Measurements from ENCODE around the gene C19orf12. TPM values are rescaled to one million over a fixed set of nuclear protein-coding genes. Genes with fewer than 3 reads are reported as not detected.

The C19orf12 gene
- total RNA-seq, 4 donors from 2014 or later, result 8.5 to 35.0 (median 31.5) TPM

- Histone ChIP-seq H3K4me3 (no peak overlapping the region), H3K9me3 (no peaks in the 10 kb centered on the region), H3K27ac (peak overlapping the region; percentile 63 to 70), H3K36me3 (no peaks in the 10 kb centered on the region), H3K27me3 (no peaks in the 10 kb centered on the region), H3K4me1 (peaks cover 0 to 19% of the 10 kb centered on the region in 2 donors)
- TF ChIP-seq POLR2A (IDR thresholded peaks at IDR 0.05), result no peak
- TF ChIP-seq, protein P1, sequence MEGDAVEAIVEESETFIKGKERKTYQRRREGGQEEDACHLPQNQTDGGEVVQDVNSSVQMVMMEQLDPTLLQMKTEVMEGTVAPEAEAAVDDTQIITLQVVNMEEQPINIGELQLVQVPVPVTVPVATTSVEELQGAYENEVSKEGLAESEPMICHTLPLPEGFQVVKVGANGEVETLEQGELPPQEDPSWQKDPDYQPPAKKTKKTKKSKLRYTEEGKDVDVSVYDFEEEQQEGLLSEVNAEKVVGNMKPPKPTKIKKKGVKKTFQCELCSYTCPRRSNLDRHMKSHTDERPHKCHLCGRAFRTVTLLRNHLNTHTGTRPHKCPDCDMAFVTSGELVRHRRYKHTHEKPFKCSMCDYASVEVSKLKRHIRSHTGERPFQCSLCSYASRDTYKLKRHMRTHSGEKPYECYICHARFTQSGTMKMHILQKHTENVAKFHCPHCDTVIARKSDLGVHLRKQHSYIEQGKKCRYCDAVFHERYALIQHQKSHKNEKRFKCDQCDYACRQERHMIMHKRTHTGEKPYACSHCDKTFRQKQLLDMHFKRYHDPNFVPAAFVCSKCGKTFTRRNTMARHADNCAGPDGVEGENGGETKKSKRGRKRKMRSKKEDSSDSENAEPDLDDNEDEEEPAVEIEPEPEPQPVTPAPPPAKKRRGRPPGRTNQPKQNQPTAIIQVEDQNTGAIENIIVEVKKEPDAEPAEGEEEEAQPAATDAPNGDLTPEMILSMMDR (IDR thresholded peaks at IDR 0.05), result no peak
- no peak for DNase-seq
- intact Hi-C loops (cut with DNase I; ENCODE audit: low total_unique reads), result no loop called here
Measured at GRCh38 chr19:29679598-29680210, 35.4 kb downstream of the C19orf12 start.

GRCh38 chr19:29678484-29679106 is 36.5 kb downstream of the C19orf12 start:
- intact Hi-C loops (cut with DNase I; ENCODE audit: low total_unique reads), result no loop called here
- Histone ChIP-seq H3K4me3 (no peak overlapping the region), H3K9me3 (no peaks in the 10 kb centered on the region), H3K36me3 (no peaks in the 10 kb centered on the region), H3K27ac (peak overlapping the region; percentile 63 to 70), H3K4me1 (peaks cover 0 to 19% of the 10 kb centered on the region in 2 donors), H3K27me3 (no peaks in the 10 kb centered on the region)
- DNase-seq, result peak; percentile 75 to 89
- TF ChIP-seq, protein P1 (IDR thresholded peaks at IDR 0.05), result no peak

GRCh38 chr19:29677001-29677817 is 37.9 kb downstream of the C19orf12 start:
- Histone ChIP-seq H3K9me3 (no peaks in the 10 kb centered on the region), H3K4me1 (peaks cover 4 to 19% of the 10 kb centered on the region in 2 donors), H3K27me3 (no peaks in the 10 kb centered on the region), H3K4me3 (no peak overlapping the region), H3K36me3 (no peaks in the 10 kb centered on the region), H3K27ac (peak overlapping the region; percentile 63 to 70)
- intact Hi-C loops (cut with DNase I; ENCODE audit: low total_unique reads), result no loop called here
- DNase-seq, result no peak
- TF ChIP-seq POLR2A (IDR thresholded peaks at IDR 0.05), result no peak
- TF ChIP-seq, protein P1 (IDR thresholded peaks at IDR 0.05), result no peak

DNA sequence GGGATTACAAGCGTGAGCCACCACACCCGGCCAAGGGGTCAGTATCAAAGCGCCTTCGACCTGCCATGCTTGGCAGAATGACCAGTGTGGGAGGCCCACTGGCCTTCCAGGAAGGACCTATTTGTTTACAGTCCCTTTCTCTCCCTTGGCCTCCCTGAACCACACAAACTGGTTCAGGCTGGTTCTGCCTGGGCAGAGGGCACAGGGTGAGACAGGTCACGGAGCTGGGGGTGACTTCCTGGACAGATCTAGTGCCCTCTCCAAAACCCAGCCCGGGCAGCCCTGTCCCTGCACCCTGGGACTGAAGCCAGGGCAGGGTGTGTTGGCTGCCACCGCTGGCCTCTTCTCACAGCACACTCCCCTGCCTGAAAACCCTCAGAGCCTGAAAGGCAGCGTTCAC is 38.5 kb downstream of the C19orf12 start:
- no peak overlapping the region for H3K4me3 ChIP-seq
- H3K27me3 ChIP-seq, result no peaks in the 10 kb centered on the region
- TF ChIP-seq, protein P1 (IDR thresholded peaks at IDR 0.05), result no peak
- TF ChIP-seq POLR2A (IDR thresholded peaks at IDR 0.05), result no peak
- peaks cover 6 to 14% of the 10 kb centered on the region in 2 donors for H3K4me1 ChIP-seq
- no peaks in the 10 kb centered on the region for H3K9me3 ChIP-seq
- H3K36me3 ChIP-seq, result no peaks in the 10 kb centered on the region
- DNase-seq, result no peak
- intact Hi-C loops (cut with DNase I; ENCODE audit: low total_unique reads), result no loop called here
- H3K27ac ChIP-seq, result peak overlapping the region in 1 of 2 donors; percentile 13
